K562 (cell line): Measurements from ENCODE around the gene DGCR8. TPM values are rescaled to one million over a fixed set of nuclear protein-coding genes. Genes with fewer than 3 reads are reported as not detected.

Source experiments
- ATAC-seq: fragments of 200-7000 bp; cut with Tn5 transposase; 3 replicates; pipeline ENCODE4 v1.9.1; 2020; ENCODE audit warnings: moderate library complexity
- BruUV-seq: library from RNA; stranded (reverse); fragments of 400-500 nt; replicated peaks from 2 replicates; lab custom pipeline; 2021; lab: Mats Ljungman, UMichigan
- CTCF ChIA-PET: fragments of 300-600 bp; formaldehyde crosslinking; extraction: SDS; loops from one replicate; lab custom pipeline; 2021; ENCODE audit warnings: low intra/inter-chr PET ratio; lab: Yijun Ruan, JAX
- POLR2A ChIA-PET: fragments of 300-600, 350-650 bp; sonication (Branson Sonifier 250); formaldehyde crosslinking; extraction: SDS; loops from one replicate; lab custom pipeline; 2021; ENCODE audit warnings: antibody characterized with exemption, inconsistent platforms; lab: Yijun Ruan, JAX
- DNase-seq, 4 experiments: peaks; one replicate each; pipeline versions ENCODE4 v3.0.0 to v3.0.0-alpha.2; 2011 to 2018; ENCODE audit warnings: low spot score in 3 of 4, mixed read lengths in 3 of 4; ENCODE audit errors: extremely low read depth in 1 of 4
- FAIRE-seq: peaks from 2 replicates; lab custom pipeline; 2011; peaks lifted over from hg19 to GRCh38; lab: Jason Lieb, UNC
- H2AFZ ChIP-seq: 2 replicates; pipeline ENCODE4 v1.6.0; 2011; ENCODE audit warnings: low read depth, low read length, control low read depth, inconsistent platforms
- H3K27ac ChIP-seq: fragments of 200-600 bp; 3 replicates; pipeline ENCODE4 v1.8.0; 2011; ENCODE audit warnings: low read depth, mild to moderate bottlenecking, control low read depth, inconsistent platforms, low read length, moderate library complexity, mixed read lengths; ENCODE audit errors: extremely low read depth
- H3K27me3 ChIP-seq, 2 experiments: fragments of 300-600 bp in 1 of 2; 2 replicates in 1 of 2; 3 replicates in 1 of 2; pipeline versions ENCODE4 v1.6.0 to v1.8.0; 2011; ENCODE audit warnings: inconsistent platforms in 2 of 2, low read length in 2 of 2, mild to moderate bottlenecking in 1 of 2, mixed read lengths in 1 of 2, moderate library complexity in 1 of 2; ENCODE audit not compliant: control insufficient read depth in 2 of 2, insufficient read depth in 2 of 2
- H3K36me3 ChIP-seq: fragments of 300-600 bp; 3 replicates; pipeline ENCODE4 v1.8.0; 2011; ENCODE audit warnings: mild to moderate bottlenecking, low read length, inconsistent platforms; ENCODE audit not compliant: control insufficient read depth, insufficient read depth
- H3K4me1 ChIP-seq, 2 experiments: fragments of 200-600 bp in 1 of 2; replicated peaks in 1 of 2; 2 replicates in 1 of 2; 3 replicates in 1 of 2; pipeline versions ENCODE4 v1.5.1 to v1.8.0; 2011; ENCODE audit warnings: inconsistent platforms in 2 of 2, low read length in 2 of 2, mild to moderate bottlenecking in 1 of 2, mixed read lengths in 1 of 2, moderate library complexity in 1 of 2; ENCODE audit not compliant: control insufficient read depth in 2 of 2, insufficient read depth in 2 of 2
- H3K4me2 ChIP-seq: 2 replicates; pipeline ENCODE4 v1.6.1; 2011; ENCODE audit warnings: low read length, control low read depth, inconsistent platforms, mixed read lengths; ENCODE audit not compliant: insufficient read depth
- H3K4me3 ChIP-seq: fragments of 200-600 bp; sonication (generic), shearing (Covaris generic); 2 replicates; pipeline ENCODE4 v1.5.1; 2016; ENCODE audit warnings: control low read depth, inconsistent platforms
- H3K79me2 ChIP-seq: fragments of 200-600 bp; 3 replicates; pipeline ENCODE4 v1.8.0; 2011; ENCODE audit warnings: low read length, inconsistent platforms; ENCODE audit not compliant: control insufficient read depth, insufficient read depth
- H3K9ac ChIP-seq, 2 experiments: 2 replicates each; pipeline versions ENCODE4 v1.6.0 to v1.6.1; 2011; ENCODE audit warnings: low read depth in 2 of 2, low read length in 2 of 2, control low read depth in 1 of 2, inconsistent platforms in 1 of 2, mild to moderate bottlenecking in 1 of 2, mixed read lengths in 1 of 2; ENCODE audit not compliant: insufficient read depth in 1 of 2
- H3K9me1 ChIP-seq: one replicate; pipeline ENCODE4 v1.6.0; 2011; ENCODE audit warnings: inconsistent platforms, mild to moderate bottlenecking, low read length, moderate library complexity; ENCODE audit not compliant: control insufficient read depth, insufficient read depth
- H3K9me3 ChIP-seq: replicated peaks from 2 replicates; pipeline ENCODE4 v1.5.1; 2011; ENCODE audit warnings: low read depth, low read length, inconsistent platforms; ENCODE audit not compliant: control insufficient read depth, insufficient read depth
- H4K20me1 ChIP-seq: replicated peaks from 2 replicates; pipeline ENCODE4 v1.6.1; 2011; ENCODE audit warnings: low read length, inconsistent platforms, mixed read lengths; ENCODE audit not compliant: control insufficient read depth, insufficient read depth
- KDM4B ChIP-seq, 2 experiments: fragments of 450-650 bp in 1 of 2; sonication (generic) in 1 of 2; IDR thresholded peaks; 2 replicates each; pipeline ENCODE4 v1.6.1; 2016 to 2017; ENCODE audit warnings: borderline replicate concordance in 2 of 2, antibody characterized with exemption in 1 of 2, low read depth in 1 of 2, mild to moderate bottlenecking in 1 of 2
- OTX1 ChIP-seq: fragments of 450-650 bp; formaldehyde crosslinking; IDR thresholded peaks from 2 replicates; pipeline ENCODE4 v1.4.0; 2022; ENCODE audit warnings: mild to moderate bottlenecking
- POLR2G ChIP-seq: fragments of 200-400 bp; formaldehyde crosslinking; IDR thresholded peaks from 2 replicates; pipeline ENCODE4 v1.6.1; 2017; ENCODE audit warnings: low read depth, mild to moderate bottlenecking, antibody characterized with exemption, low read length, moderate library complexity
- SUPT5H ChIP-seq: fragments of 450-650 bp; IDR thresholded peaks from 2 replicates; pipeline ENCODE4 v1.6.1; 2016
- TSC22D4 ChIP-seq: fragments of 450-650 bp; IDR thresholded peaks from 2 replicates; pipeline ENCODE4 v1.6.1; 2016; ENCODE audit warnings: missing genetic modification characterization, missing biosample characterization, control low read depth
- WGBS: fragments of 100-300 bp; shearing (Covaris generic); methylation state at CpG from one replicate; pipeline ENCODE4 v1.1.6; 2016; ENCODE audit warnings: low coverage, mixed read lengths; ENCODE audit not compliant: insufficient coverage; ENCODE audit errors: missing lambda C conversion rate; 5-methylcytosine and 5-hydroxymethylcytosine counted together
- in situ Hi-C: fragments of 300-500 bp; cut with MboI; formaldehyde crosslinking; loops from 4 replicates; pipeline ENCODE4 v1.15.0; 2018; ENCODE audit warnings: inconsistent platforms, mixed read lengths
- intact Hi-C: fragments of 100-400 bp; cut with micrococcal nuclease; formaldehyde crosslinking; loops from 2 replicates; pipeline ENCODE4 v1.14.2; 2022
- polyA plus RNA-seq, 8 experiments: library from polyadenylated mRNA; depleted of rRNA in 4 of 8; stranded (reverse) in 5 of 8; unstranded in 3 of 8; fragments of >200 nt; fragmentation: Nextera tagmentation in 2 of 8; fragmentation: Illumina TruSeq in 1 of 8; extraction: Ambion mirVana in 2 of 8; extraction: Trizol in 1 of 8; gene quantifications; 2 replicates each; pipeline versions ENCODE4 v1.2.1 to v1.2.3, GENCODE V29; 2011 to 2014; ENCODE audit warnings: inconsistent platforms in 1 of 8, missing spikeins in 1 of 8
- total RNA-seq, 7 experiments: library from RNA; depleted of rRNA in 6 of 7; stranded (reverse); fragments of >200 nt in 6 of 7; fragmentation: Illumina TruSeq in 2 of 7; extraction: Trizol in 2 of 7; gene quantifications; 2 replicates each; pipeline versions ENCODE4 v1.2.1 to v1.2.3, GENCODE V29; 2011 to 2021; ENCODE audit warnings: low replicate concordance in 1 of 7
- TF ChIP-seq, protein P1 (sequence below): fragments of 200-600 bp; sonication (generic); IDR thresholded peaks from one replicate; pipeline ENCODE4 v1.6.1; 2012; ENCODE audit warnings: mild to moderate bottlenecking, low read depth, low read length, inconsistent platforms

The DGCR8 gene
- total and polyA plus RNA-seq, 9 of the 15 experiments (the other 6 are each of a cell fraction or from before 2014, with no cell fraction given): 5.9 to 144 (median 80.1) TPM

DNA sequence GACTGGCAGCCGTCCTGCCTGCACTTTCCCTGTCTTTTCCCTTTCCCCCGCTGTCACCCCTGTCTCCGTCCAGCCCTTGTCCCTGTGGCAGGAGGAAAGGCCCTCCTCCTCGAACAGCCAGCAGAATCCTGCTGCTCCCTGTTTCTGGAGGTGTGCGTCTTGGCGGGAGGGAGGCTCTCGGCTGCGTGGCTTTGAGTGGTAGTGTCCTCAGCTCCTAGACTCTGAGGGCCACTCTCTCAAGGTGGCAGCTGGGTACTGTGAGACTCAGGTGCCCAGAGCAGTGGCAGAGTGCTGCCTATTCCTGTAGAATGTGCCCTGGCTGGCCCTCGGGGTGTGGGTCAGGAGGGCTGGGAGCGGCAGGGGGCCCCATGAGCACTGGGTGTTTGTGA lies 26.8 kb downstream of the DGCR8 start:
- peak overlapping the region in 1 of 2 experiments; percentile 49; a peak in 1 of 4 replicates for H3K9ac ChIP-seq
- H3K9me1 ChIP-seq: peaks cover 9% of the 10 kb centered on the region
- peaks cover 0 to 45% of the 10 kb centered on the region in 2 experiments; a peak in 3 of 5 replicates for H3K4me1 ChIP-seq
- POLR2A ChIA-PET: interaction anchor here (0.6 to 20.7 kb wide), 5 partner anchors 11 to 48 kb away, joined by 3 to 513 read pairs (median 7); partner anchors contain the start of genes RANBP1 and TRMT2A
- DNase-seq: no peak
- peaks cover 97% of the 10 kb centered on the region for H3K36me3 ChIP-seq
- 95% methylated on average over 10 of the region's 10 CpGs for WGBS
- no peak overlapping the region for H3K27ac ChIP-seq
- CTCF ChIA-PET: no interaction called here
- peaks cover 30% of the 10 kb centered on the region for H3K79me2 ChIP-seq
- no peak for FAIRE-seq
- H4K20me1 ChIP-seq: peaks cover 74% of the 10 kb centered on the region
- no TSS peak for BruUV-seq
- no peak overlapping the region for H3K4me2 ChIP-seq
- in situ Hi-C loops (no loop called here), intact Hi-C loops (no loop called here)
- no peaks in the 10 kb centered on the region for H3K9me3 ChIP-seq
- no peak overlapping the region for H2AFZ ChIP-seq
- no peaks in the 10 kb centered on the region for H3K27me3 ChIP-seq
- H3K4me3 ChIP-seq: no peak overlapping the region
- no peak for ATAC-seq
- TF ChIP-seq POLR2G: peak; percentile 50
- TF ChIP-seq SUPT5H: peak; percentile 33; the same call in 1 of the 2 replicates
- 0 out of 4 replicates have a peak, but pooled peaks of 1 of the 2 experiments have one; percentile 39 for TF ChIP-seq KDM4B (IDR thresholded peaks at IDR 0.05; ENCODE audit: borderline replicate concordance in 2 of 2, low read depth in 1 of 2)
- TF ChIP-seq, protein P1, sequence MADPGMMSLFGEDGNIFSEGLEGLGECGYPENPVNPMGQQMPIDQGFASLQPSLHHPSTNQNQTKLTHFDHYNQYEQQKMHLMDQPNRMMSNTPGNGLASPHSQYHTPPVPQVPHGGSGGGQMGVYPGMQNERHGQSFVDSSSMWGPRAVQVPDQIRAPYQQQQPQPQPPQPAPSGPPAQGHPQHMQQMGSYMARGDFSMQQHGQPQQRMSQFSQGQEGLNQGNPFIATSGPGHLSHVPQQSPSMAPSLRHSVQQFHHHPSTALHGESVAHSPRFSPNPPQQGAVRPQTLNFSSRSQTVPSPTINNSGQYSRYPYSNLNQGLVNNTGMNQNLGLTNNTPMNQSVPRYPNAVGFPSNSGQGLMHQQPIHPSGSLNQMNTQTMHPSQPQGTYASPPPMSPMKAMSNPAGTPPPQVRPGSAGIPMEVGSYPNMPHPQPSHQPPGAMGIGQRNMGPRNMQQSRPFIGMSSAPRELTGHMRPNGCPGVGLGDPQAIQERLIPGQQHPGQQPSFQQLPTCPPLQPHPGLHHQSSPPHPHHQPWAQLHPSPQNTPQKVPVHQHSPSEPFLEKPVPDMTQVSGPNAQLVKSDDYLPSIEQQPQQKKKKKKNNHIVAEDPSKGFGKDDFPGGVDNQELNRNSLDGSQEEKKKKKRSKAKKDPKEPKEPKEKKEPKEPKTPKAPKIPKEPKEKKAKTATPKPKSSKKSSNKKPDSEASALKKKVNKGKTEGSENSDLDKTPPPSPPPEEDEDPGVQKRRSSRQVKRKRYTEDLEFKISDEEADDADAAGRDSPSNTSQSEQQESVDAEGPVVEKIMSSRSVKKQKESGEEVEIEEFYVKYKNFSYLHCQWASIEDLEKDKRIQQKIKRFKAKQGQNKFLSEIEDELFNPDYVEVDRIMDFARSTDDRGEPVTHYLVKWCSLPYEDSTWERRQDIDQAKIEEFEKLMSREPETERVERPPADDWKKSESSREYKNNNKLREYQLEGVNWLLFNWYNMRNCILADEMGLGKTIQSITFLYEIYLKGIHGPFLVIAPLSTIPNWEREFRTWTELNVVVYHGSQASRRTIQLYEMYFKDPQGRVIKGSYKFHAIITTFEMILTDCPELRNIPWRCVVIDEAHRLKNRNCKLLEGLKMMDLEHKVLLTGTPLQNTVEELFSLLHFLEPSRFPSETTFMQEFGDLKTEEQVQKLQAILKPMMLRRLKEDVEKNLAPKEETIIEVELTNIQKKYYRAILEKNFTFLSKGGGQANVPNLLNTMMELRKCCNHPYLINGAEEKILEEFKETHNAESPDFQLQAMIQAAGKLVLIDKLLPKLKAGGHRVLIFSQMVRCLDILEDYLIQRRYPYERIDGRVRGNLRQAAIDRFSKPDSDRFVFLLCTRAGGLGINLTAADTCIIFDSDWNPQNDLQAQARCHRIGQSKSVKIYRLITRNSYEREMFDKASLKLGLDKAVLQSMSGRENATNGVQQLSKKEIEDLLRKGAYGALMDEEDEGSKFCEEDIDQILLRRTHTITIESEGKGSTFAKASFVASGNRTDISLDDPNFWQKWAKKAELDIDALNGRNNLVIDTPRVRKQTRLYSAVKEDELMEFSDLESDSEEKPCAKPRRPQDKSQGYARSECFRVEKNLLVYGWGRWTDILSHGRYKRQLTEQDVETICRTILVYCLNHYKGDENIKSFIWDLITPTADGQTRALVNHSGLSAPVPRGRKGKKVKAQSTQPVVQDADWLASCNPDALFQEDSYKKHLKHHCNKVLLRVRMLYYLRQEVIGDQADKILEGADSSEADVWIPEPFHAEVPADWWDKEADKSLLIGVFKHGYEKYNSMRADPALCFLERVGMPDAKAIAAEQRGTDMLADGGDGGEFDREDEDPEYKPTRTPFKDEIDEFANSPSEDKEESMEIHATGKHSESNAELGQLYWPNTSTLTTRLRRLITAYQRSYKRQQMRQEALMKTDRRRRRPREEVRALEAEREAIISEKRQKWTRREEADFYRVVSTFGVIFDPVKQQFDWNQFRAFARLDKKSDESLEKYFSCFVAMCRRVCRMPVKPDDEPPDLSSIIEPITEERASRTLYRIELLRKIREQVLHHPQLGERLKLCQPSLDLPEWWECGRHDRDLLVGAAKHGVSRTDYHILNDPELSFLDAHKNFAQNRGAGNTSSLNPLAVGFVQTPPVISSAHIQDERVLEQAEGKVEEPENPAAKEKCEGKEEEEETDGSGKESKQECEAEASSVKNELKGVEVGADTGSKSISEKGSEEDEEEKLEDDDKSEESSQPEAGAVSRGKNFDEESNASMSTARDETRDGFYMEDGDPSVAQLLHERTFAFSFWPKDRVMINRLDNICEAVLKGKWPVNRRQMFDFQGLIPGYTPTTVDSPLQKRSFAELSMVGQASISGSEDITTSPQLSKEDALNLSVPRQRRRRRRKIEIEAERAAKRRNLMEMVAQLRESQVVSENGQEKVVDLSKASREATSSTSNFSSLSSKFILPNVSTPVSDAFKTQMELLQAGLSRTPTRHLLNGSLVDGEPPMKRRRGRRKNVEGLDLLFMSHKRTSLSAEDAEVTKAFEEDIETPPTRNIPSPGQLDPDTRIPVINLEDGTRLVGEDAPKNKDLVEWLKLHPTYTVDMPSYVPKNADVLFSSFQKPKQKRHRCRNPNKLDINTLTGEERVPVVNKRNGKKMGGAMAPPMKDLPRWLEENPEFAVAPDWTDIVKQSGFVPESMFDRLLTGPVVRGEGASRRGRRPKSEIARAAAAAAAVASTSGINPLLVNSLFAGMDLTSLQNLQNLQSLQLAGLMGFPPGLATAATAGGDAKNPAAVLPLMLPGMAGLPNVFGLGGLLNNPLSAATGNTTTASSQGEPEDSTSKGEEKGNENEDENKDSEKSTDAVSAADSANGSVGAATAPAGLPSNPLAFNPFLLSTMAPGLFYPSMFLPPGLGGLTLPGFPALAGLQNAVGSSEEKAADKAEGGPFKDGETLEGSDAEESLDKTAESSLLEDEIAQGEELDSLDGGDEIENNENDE: peak; percentile 14
- 0 out of 2 replicates have a peak, but pooled peaks have one; percentile 64 for TF ChIP-seq OTX1 (CRISPR knock-in tag)
- 0 out of 2 replicates have a peak, but pooled peaks have one; percentile 47 for TF ChIP-seq TSC22D4 (tag)
